ENCODE data around the gene GALP.

DNA sequence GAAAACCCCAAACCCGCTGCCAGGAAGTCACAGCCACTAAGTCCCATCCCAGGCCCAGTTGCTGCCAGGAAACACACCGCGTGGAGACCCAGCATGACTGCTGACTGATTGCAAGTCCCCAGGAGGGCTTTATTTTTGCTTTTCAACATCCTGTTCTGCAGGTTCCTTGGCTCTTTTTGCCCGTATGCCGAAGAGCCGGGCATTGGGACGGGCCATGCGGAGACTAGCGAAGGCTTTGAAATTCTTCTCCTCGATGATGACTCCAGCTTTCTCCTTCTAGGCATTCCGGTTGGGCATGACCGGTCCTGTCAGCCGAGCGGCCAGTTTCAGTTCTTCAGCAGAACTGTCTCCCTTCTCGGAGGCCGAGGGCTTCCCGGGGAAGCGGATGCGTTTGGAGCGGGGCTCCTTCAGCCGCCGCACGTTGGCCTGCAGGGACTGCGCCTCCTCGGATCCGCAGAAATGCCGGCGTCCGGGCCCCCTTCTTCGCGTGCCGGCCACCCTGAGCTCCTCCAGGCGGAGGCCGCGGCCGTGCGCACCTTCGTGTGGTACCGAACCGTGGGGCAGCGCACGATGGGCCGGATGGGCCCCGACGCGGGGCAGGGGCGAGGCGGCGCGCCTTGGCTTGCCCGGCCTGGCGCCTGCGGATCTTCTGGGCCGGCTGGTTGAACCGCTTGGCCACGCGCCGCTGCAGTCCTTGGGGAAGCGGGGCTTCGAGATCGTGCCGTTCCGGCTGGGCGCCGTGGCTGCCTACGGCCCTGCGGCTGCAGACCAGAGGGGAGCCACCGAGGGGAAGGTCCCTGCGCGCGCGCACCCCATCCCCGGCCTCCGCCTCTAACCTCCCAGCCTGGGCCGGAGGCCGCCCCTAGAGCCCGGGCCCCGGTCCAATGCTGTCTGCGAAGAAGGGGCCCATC, 41.5 kb downstream of the GALP start:
- TF ChIP-seq, protein P1, sequence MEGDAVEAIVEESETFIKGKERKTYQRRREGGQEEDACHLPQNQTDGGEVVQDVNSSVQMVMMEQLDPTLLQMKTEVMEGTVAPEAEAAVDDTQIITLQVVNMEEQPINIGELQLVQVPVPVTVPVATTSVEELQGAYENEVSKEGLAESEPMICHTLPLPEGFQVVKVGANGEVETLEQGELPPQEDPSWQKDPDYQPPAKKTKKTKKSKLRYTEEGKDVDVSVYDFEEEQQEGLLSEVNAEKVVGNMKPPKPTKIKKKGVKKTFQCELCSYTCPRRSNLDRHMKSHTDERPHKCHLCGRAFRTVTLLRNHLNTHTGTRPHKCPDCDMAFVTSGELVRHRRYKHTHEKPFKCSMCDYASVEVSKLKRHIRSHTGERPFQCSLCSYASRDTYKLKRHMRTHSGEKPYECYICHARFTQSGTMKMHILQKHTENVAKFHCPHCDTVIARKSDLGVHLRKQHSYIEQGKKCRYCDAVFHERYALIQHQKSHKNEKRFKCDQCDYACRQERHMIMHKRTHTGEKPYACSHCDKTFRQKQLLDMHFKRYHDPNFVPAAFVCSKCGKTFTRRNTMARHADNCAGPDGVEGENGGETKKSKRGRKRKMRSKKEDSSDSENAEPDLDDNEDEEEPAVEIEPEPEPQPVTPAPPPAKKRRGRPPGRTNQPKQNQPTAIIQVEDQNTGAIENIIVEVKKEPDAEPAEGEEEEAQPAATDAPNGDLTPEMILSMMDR (IDR thresholded peaks at IDR 0.05; ENCODE audit: insufficient read depth, low read length, poor library complexity, severe bottlenecking), result no peak
- no peak for TF ChIP-seq EZH2phosphoT487 (conservative IDR thresholded peaks at IDR 0.05; ENCODE audit: low read length)

Data from SU-DHL-6 (cell line).